HG02943 (cell line): ENCODE data around the gene NDUFA3.
A peak's percentile ranks its signal among the peaks of the same experiment; 100 is the strongest.

ENCODE experiments used
- ATAC-seq: cut with Tn5 transposase; IDR thresholded peaks from one replicate; pipeline ENCODE4 v1.9.1; 2021; ENCODE audit warnings: mild to moderate bottlenecking, low read depth, moderate library complexity; ENCODE audit not compliant: unreplicated experiment

The NDUFA3 gene

DNA sequence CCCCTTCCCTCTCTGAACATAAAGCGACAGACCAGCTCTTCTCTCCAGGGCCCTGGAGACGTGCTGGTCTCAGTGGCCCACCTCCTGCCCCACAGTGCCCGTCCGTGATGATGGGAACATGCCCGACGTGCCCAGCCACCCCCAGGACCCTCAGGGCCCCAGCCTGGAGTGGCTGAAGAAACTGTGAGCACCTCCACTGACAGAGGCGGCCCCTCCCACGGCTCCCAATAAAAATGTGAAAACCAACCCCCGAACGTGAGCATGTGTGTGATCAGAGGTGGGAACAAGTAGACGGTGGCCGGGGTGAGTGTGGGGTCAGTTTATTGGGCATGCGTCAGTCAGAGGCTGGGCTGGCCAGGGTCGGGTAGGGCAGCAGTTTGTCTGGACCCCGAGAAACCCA is 4.1 kb downstream of the NDUFA3 start:
- no peak for ATAC-seq

DNA sequence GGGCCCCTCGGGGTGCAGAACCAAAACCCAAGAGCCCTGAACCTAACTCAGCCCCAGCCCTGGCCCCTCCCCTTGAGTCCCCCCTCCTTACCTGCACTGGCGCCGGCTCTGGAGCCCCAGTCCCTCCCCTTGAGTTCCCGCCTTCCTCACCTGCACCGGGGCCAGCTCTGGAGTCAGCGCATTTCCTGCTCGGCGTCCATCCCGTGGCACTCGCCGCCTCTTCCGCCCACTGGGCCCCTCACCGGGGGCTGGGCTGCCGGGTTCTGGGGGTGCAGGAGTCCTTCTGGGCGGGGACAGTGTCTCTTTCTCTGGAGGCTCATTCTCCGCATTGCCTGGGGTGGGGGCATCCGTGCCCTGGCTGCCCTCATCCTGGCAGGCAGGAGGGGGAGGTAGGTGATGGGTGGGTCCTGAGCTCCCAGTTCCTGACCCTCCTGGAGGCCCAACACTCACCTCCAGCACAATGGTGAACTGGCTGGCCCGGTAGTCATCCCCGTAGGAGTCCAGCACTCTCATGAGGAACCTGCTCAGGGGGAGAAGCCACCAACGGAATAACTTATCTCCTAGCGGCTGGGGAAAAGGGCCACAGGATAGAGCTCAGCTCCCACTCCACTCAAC is 5.3 kb downstream of the NDUFA3 start:
- no peak for ATAC-seq

- ATAC-seq, result no peak
Observed at GRCh38 chr19:54108496-54108895, 5.8 kb downstream of the NDUFA3 start.

GRCh38 chr19:54109651-54110050 is 7.0 kb downstream of the NDUFA3 start:
- no peak for ATAC-seq

- ATAC-seq, result no peak
Observed at GRCh38 chr19:54114340-54115108, 11.9 kb downstream of the NDUFA3 start.

GRCh38 chr19:54115109-54116063 is 12.7 kb downstream of the NDUFA3 start, which contains the start of the genes PRPF31 and TFPT:
Gene PRPF31, plus strand, starts transcription at chr19:54115754. Its CDS starts 2,525 bp downstream, at chr19:54118279.
Gene TFPT, minus strand, starts transcription at chr19:54115657. Its CDS starts 388 bp downstream, at chr19:54115269.
- peak; percentile 84 for ATAC-seq

DNA sequence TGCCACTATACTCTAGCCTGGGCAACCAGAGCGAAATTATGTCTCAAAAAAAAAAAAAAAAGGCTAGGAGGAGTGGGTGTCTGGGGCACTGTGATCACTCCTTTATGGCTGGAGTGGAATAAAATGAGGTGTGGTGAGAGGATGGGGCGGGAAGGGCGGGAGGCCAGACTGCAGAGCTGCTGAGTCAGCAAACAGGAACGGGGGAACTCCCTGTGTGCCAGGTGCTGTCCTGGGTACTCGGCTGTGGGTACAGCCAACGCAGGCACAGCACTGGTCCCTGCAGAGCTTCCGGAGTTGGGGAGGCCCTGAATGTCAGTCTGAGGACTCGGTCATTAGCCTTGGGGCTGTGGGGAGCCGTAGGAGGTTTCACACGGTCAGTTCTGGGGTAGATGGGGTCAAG is 18.6 kb downstream of the NDUFA3 start:
- ATAC-seq, result no peak

DNA sequence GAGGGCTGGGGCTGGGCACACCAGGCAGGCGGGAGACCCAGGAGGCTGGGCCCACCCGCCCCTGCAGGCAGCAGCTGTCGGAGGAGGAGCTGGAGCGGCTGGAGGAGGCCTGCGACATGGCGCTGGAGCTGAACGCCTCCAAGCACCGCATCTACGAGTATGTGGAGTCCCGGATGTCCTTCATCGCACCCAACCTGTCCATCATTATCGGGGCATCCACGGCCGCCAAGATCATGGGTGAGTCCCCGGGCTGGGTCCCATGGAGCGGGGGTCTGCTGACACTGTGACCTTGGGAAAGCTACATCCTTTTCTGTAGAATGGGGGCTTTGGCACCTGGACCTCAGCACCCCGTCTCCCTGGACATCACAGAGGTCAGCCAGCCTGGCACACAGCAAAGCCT is 21.0 kb downstream of the NDUFA3 start:
- ATAC-seq, result no peak

GRCh38 chr19:54124393-54124792 is 21.7 kb downstream of the NDUFA3 start:
- ATAC-seq, result no peak

DNA sequence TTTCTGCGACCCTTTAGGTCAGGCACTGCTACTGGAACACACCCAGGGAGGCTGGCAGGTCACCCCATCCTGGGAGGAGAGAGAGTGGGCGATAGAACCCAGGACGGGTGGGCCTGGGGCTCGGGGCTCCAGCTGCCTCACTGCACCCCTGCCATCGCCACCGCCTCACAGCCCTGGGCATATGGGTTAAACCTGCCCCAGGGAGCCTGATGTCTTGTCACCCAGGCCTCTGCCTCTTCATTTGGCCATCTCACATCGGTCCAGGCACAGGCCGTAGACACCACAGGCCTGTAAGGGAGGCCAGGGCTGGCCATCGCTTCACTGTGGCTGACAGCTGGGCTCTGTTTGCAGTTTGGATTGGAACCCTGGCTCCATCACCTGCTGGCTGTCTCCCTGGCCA is 23.1 kb downstream of the NDUFA3 start:
- ATAC-seq, result no peak

- ATAC-seq, result no peak
Observed at GRCh38 chr19:54127688-54128440, 25.2 kb downstream of the NDUFA3 start.

DNA sequence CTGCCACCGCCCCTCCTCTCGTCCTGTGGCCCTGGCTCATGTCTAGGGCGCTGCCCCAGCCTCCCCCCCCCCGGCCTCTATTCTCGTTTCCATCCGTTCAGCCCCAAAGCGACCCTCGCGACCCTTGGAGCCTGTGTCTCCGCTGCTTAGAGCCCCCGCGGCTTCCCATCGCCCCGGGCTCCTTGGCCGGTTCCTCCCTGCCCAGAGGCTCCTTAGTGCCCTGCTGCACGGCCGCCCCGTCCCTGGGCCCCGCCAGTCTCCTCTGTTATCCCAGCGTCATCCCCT is 25.7 kb downstream of the NDUFA3 start:
- no peak for ATAC-seq

DNA sequence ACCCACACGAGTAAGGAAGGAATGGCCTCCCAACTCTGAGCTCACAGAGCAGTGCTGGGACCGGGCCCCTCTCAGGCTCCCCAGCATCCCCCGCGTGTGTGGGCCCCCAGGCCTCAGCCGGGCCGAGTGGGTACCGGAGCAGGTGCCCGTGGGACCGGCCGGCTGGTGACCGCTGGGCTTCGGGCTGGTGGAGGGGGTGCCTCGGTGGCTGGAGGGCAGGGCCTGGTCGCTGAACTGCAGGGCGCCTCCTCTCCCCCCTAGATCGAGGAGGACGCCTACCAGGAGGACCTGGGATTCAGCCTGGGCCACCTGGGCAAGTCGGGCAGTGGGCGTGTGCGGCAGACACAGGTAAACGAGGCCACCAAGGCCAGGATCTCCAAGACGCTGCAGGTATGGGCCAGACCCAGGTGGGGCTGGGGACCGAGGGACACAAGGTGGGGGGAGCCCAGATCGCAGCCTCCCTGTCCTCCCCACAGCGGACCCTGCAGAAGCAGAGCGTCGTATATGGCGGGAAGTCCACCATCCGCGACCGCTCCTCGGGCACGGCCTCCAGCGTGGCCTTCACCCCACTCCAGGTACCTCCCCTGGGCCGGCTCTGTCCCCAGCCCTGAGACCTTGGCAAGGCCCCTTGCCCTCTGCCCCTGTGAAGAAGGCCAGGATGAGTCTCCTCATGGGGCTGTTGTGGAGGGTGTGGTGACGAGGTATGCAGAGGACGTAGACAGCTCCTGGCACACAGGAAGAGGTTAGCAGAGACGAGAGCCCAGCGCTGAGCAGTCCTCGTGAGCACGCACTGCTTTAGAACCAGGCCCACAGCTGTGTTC is 26.4 kb downstream of the NDUFA3 start:
- ATAC-seq, result no peak

GRCh38 chr19:54129617-54129996 is 27.0 kb downstream of the NDUFA3 start:
- ATAC-seq, result no peak

DNA sequence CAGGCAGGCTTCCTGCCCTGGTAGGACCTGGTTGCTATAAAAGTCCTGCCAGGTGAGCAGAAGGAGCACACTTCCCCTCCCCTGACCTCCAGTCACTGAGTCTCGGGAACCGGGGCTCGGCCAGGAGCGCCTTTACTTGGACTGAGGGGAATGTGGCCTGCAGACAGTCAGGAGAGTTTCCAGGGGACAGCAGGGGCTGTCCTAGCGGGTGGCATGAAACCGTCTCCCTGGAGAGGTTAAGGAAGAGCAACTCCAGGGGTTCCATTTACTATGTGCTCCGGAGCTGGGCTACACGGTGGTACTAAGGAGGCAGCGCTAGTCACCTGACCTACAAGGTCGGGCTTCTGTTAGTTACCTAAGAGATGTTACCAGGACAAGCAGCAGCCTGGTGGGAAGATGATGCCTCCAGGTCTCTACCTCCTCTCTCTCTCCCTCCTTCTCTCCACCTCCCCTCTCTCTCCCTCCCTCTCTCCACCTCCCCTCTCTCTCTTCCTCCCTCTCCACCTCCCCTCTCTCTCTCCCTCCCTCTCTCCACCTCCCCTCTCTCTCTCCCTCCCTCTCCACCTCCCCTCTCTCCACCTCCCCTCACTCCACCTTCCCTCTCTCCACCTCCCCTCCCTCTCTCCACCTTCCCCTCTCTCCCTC is 30.8 kb downstream of the NDUFA3 start:
- no peak for ATAC-seq

- no peak for ATAC-seq
Observed at GRCh38 chr19:54133957-54134590, 31.4 kb downstream of the NDUFA3 start.

DNA sequence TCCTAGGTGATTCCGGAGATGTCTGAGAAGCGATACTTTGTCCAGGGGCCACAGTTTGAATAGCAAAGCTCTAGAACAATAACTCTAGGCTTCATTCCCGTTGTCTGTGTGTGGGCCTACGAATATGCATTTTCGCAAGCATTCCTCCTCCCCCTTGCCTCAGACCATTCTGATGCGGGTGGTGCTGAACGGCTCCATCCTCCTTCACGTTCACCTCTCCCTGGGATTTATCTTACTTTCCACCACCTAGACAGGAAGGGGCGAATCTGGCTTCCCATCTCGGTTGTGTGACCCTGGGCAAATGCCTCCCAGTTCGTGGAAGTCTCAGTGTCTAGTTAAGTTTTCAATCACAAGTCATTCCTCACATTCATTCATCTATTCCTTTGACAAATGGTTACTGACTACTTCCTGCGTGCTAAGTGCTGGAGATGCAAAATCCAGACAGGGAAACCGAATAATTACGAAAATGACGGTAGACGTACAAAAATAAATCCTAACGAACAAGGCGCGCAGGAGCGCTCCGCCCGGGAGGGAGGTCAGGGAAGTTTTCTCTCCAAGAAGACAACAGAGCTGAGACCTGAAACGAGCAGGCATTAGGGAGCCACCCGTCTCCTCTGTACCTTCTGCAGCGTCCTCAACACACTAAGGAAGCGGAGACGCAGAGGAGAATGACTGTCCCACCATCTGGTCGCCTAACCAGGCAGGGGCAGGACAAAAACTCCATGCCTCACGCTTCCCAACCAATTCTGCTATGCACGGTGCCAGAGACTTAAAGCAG is 33.6 kb downstream of the NDUFA3 start:
- ATAC-seq, result no peak
